Stimulated activated CD4-positive, alpha-beta T cell treated with anti-CD3 and anti-CD28 coated beads, Interleukin-1b, Interleukin-23, amount 100 ng/mL, for 24 hours (primary cell): ENCODE results near the gene MRPS12.

Source experiments
- DNase-seq, 4 experiments: peaks; one replicate each; pipeline ENCODE4 v3.0.0-alpha.2; 2020; ENCODE audit warnings: low read depth in 4 of 4, low spot score in 1 of 4

The MRPS12 gene

DNA sequence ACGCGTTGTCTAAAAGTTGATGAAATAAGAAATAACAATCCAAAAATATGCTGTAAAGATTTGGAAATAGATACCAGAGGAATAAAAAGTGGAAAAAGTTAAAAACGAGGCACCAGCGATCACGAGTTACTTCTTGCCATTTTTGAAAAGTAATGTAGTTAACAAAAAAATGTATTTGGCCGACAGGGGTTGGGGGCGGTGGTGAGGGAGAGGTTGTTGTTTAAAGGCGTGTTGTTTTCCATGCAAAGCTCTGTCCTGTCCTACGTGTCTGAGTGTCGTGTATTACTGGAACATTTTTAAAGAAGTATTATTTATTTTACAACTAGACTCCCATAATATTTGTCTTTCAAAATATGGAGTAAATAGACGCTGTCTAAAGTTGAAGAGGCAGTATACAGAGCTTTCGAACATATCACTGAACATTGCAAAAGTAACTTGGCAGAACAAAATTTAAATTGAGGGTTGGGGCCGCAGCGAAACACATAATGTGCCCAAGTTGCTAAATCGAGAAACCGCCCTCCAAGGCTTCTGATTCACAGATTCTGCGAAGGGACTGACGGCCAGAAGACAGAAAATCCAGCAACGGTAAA lies 44.0 kb downstream of the MRPS12 start:
- DNase-seq, result no peak

DNA sequence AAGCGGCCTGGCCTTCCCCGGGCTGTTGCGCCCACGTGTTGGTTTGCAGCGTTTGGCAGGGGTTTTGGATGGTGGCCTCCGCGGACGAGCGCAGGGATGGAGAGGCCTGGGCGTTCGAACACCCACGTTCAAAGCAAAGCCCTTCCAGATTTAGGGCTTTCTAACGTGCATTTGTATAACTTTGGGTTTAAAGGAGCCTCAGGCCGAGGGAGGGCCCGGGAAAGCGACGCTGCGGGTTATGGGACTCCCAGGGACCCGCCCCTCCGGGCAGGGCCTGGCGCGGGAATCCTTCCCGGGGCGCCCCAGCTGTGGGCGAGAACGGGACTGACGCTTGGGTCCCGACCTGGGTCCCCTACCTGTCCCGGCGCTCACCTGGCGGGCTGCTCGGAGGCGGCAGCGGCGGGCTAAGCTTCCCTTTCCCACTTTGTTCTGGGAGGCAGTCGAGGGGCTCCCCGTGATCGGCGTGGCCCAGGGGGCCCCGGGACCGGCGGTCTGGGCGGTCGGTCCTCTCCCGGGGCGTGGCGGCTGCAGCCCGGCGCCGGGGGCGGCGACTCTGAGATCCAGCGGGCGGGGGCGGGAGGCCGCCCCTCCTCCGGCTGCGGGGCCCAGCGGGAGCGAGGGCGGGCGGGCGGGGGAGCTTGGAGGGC lies 44.6 kb downstream of the MRPS12 start, which contains the start of gene FBXO17:
TSS of gene FBXO17 (minus strand) at position 529 of the 647 bp plus-strand sequence. CDS start 25,423 bp downstream, outside the sequence.
- DNase-seq, result no peak

DNA sequence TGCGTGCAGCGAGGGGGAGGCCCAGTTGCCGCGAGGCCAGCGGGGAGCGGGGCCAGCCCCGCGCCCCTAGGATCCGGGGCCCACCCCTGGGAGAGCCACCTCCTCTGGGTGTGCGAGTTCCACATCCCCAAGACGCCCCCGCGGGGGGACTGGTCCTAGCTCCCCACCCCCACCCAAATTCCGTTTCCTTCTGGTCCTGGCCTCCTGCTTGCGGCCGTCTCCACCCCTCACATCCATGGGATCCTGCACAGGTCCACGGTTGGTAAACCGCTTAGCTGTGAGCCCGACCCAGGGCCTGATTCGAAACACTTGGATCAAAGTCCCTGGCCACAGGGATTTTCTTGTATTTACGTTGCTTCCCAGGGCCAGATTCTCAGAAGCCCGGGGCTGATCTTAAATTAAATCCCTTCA lies 45.1 kb downstream of the MRPS12 start:
- no peak for DNase-seq

DNA sequence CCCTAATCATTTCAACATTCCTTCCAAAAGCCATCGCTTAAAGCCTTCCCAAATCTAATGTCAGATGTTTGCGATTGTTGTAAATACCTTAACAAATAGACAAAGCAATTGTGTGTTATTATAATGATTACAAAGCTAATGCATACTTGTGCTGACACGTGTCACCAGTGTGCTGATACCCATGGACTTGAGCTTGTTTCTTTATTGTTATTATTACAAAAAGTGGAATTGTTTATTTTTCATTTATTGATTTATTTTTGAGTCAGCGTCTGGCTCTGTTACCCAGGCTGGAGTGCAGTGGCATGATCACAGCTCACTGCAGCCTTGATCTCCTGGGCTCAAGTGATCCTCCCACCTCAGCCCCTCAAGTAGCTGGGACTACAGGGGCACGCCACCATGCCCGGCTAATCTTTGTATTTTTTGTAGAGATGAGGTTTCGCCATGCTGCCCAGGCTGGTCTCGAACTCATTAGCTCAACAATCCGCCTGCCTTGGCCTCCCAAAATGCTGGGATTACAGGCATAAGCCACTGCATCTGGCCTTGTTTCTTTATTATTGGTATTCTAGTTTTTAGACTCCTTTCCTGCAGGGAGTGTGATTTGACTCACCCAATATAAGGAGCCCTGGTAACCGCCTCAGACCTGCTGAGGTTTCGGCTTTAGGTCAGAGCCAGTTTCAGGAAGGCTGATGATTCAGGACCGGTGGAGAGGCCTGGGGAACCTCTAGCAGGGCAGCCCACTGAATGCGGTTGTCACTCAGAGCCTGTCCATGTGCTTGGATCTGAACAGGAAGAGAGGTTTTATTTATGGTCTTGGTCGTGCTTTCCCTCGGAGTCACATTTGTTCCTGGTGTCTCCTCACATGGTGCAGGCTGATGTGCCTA lies 46.9 kb downstream of the MRPS12 start:
- DNase-seq, result peak in 2 of 4 experiments; percentile 19 to 63

DNA sequence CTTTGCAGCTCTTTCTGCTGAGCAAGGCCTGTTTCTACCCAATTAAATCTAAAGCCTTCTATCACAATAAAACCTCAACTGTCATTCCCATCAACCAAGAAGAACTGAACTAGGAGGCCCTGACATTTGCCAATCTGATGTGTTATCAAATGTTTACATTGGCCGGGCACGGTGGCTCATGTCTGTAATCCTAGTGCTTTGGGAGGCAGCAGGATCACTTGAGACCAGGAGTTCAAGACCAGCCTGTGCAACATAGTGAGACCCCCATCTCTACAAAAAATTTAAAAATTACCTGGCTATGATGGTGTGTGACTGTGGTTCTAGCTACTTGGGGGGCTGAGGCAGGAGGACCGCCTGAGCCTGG lies 47.6 kb downstream of the MRPS12 start:
- DNase-seq, result no peak

DNA sequence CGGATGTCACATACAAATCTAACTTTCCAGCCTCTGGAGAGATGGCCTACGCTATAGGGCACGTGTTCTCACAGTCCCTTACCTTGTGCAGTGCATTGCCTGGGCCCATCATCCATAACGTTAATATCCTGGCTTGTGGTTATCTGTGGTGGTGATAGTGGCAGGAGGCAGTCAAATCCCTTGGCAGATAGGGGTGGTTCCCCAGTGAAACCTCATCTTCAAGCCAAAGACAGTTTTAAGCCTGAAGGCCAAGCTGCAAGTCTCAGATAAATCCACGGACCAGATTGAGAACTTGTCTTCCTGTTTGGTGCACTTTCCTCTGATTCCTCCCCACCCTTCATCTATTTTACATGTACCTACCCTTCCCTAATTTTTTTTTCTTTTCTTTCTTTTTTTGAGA lies 49.1 kb downstream of the MRPS12 start:
- DNase-seq, result no peak

DNA sequence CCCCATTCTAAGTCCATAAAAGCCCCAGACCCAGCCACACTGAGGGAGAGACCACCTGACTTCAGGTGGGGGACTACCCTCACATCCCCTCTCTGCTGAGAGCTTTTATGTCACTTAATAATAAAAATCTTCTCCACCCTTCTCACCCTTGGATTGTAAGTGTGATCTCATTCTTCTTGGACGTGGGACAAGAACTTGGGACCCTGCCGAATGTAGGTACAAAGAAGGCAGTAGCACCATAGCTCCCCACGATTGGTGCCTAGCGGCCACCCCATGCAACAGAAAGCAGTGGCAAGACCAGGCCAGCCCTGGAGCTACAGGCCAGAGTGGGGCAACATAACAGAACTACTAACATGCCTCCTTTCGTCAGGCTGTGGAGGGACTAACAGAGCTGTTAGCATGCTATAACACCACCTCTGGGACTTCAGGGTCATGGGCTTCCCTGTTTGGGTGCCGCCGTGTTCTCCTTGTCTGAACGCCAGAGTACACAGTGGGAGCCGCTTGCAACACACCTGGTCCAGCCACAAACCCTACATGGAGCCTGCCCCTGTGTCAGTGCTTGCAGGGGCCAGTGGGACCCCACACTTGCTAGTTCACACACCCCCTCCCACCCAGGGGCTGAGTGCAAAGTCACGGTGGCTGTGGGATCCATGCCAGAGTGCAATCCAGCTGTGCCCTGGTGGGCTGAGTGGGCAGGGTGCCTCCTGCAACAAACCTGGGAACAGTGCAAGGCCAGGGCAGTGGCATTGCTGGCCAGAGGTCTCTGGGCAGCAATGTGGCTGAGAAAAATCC lies 50.0 kb downstream of the MRPS12 start:
- DNase-seq, result no peak
